Measurements from ENCODE around the gene ABCA4. TPM values are rescaled to one million over a fixed set of nuclear protein-coding genes. Genes with fewer than 3 reads are reported as not detected.
A peak's percentile ranks its signal among the peaks of the same experiment; 100 is the strongest.

Gene ABCA4
- polyA plus RNA-seq, 1 experiment: 0.25 TPM

DNA sequence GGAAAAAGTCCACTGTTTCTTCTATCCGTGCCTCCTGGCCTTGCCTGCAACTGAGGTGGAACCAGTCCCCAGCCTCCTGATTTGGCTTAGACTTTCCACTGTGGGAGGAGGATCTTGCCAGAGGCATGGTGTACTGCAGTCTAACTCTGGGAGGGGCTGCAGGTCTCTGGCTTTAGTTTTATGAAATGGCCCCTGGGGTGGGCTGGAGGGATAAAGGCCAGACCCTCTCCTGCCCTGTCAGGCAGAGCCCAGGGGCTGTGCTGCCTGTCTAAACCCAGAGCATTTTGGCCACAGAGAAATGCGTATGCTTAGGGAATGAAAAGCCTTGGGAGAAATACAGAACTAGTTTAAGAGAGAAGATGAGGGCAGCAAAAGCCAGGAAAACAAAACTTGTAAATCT, 73.0 kb downstream of the ABCA4 start:
- DNase-seq (ENCODE audit: low read depth): no peak
- no peak for TF ChIP-seq CTCF (IDR thresholded peaks at IDR 0.05; ENCODE audit: insufficient read depth, low read depth, low read length)
- H3K4me3 ChIP-seq (ENCODE audit: low read depth, low read length): no peak overlapping the region
- no peaks in the 10 kb centered on the region for H3K27me3 ChIP-seq (ENCODE audit: control insufficient read depth, insufficient read depth, low read length)
- ChIA-PET CTCF (interaction anchor here (1.9 to 32.3 kb wide), 4 partner anchors 8 to 285 kb away, joined by 6 to 874 read pairs (median 24); no protein-coding TSS in a partner anchor), POLR2A (no interaction called here)
- no peaks in the 10 kb centered on the region for H3K36me3 ChIP-seq (ENCODE audit: control insufficient read depth, insufficient read depth, low read length)

DNA sequence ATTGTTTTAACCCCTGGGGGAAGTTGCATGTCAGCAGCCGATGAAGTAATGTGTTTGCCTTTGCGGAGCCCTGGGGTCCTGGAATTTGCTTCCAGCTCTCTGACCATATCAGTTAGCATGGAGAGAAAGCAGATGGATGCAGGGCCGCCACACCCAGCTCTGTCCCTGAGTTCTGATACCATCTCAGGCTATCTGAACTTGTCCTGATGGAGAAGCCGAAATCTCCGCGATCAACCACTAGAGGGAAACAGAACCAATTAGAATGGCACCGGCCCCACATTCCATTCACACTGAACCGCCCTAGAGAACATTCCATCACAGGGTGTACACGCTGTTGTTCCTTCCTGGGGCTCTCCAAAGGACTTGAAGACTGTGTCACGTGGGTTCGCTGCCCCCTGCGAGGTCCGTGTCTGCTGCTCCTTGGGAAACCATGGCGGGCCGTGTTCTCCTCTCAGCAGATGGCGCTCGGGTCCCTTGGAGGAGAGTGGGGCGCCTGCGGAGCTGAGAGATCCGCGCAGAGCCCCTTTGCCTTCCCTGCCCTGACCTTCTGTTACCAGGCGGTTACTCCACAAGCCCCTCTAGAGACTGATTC, 75.4 kb downstream of the ABCA4 start:
- no peak overlapping the region for H3K4me3 ChIP-seq (ENCODE audit: low read depth, low read length)
- CTCF ChIA-PET: interaction anchor here (0.6 to 32.3 kb wide), 29 partner anchors 10 to 703 kb away, joined by 3 to 874 read pairs (median 4); partner anchors contain the start of gene ARHGAP29
- POLR2A ChIA-PET: interaction anchor here (0.5 kb wide), 1 partner anchor 18 kb away, joined by 3 read pairs; no protein-coding TSS in a partner anchor

GRCh38 chr1:94044891-94045290, 76.1 kb downstream of the ABCA4 start:
- no peak overlapping the region for H3K4me3 ChIP-seq (ENCODE audit: low read depth, low read length)
- CTCF ChIA-PET: interaction anchor here (0.6 to 32.3 kb wide), 22 partner anchors 10 to 702 kb away, joined by 3 to 874 read pairs (median 4); partner anchors contain the start of gene ARHGAP29
- H3K27me3 ChIP-seq (ENCODE audit: control insufficient read depth, insufficient read depth, low read length): no peaks in the 10 kb centered on the region
- no peak for DNase-seq (ENCODE audit: low read depth)
- POLR2A ChIA-PET: interaction anchor here (0.6 kb wide), 1 partner anchor 872 kb away, joined by 4 read pairs; no protein-coding TSS in a partner anchor
- no peaks in the 10 kb centered on the region for H3K36me3 ChIP-seq (ENCODE audit: control insufficient read depth, insufficient read depth, low read length)
- TF ChIP-seq CTCF (IDR thresholded peaks at IDR 0.05; ENCODE audit: insufficient read depth, low read depth, low read length): no peak

More for the DNA sequence above, 75.4 kb downstream of the ABCA4 start:
- Histone ChIP-seq H3K27me3 (ENCODE audit: control insufficient read depth, insufficient read depth, low read length) (no peaks in the 10 kb centered on the region), H3K36me3 (ENCODE audit: control insufficient read depth, insufficient read depth, low read length) (no peaks in the 10 kb centered on the region)
- peak; percentile 86 for DNase-seq (ENCODE audit: low read depth)
- TF ChIP-seq CTCF (IDR thresholded peaks at IDR 0.05; ENCODE audit: insufficient read depth, low read depth, low read length): peak; percentile 71

GRCh38 chr1:94044290-94044790, 76.6 kb downstream of the ABCA4 start:
- DNase-seq (ENCODE audit: low read depth): no peak
- no peaks in the 10 kb centered on the region for H3K27me3 ChIP-seq (ENCODE audit: control insufficient read depth, insufficient read depth, low read length)
- TF ChIP-seq CTCF (IDR thresholded peaks at IDR 0.05; ENCODE audit: insufficient read depth, low read depth, low read length): no peak
- H3K36me3 ChIP-seq (ENCODE audit: control insufficient read depth, insufficient read depth, low read length): no peaks in the 10 kb centered on the region
- no peak overlapping the region for H3K4me3 ChIP-seq (ENCODE audit: low read depth, low read length)
- ChIA-PET CTCF (interaction anchor here (0.6 to 32.3 kb wide), 12 partner anchors 9 to 288 kb away, joined by 3 to 874 read pairs (median 8); partner anchors contain the start of gene ARHGAP29), POLR2A (interaction anchor here (0.6 kb wide), 1 partner anchor 871 kb away, joined by 4 read pairs; no protein-coding TSS in a partner anchor)

- no peak for DNase-seq (ENCODE audit: low read depth)
- CTCF ChIA-PET: interaction anchor here (1.6 to 32.3 kb wide), 5 partner anchors 9 to 289 kb away, joined by 4 to 874 read pairs (median 40); no protein-coding TSS in a partner anchor
- TF ChIP-seq CTCF (IDR thresholded peaks at IDR 0.05; ENCODE audit: insufficient read depth, low read depth, low read length): no peak
- Histone ChIP-seq H3K27me3 (ENCODE audit: control insufficient read depth, insufficient read depth, low read length) (no peaks in the 10 kb centered on the region), H3K4me3 (ENCODE audit: low read depth, low read length) (no peak overlapping the region), H3K36me3 (ENCODE audit: control insufficient read depth, insufficient read depth, low read length) (no peaks in the 10 kb centered on the region)
- POLR2A ChIA-PET: no interaction called here
These were observed 77.1 kb downstream of the ABCA4 start for GRCh38 chr1:94043738-94044289.
